HepG2 (cell line): ENCODE data around the gene TRIO. TPM values are rescaled to one million over a fixed set of nuclear protein-coding genes. Genes with fewer than 3 reads are reported as not detected.

Source experiments
- ATAC-seq: fragments of 200-7000 bp; cut with Tn5 transposase; 3 replicates; pipeline ENCODE4 v1.9.1; 2020; ENCODE audit warnings: mild to moderate bottlenecking, moderate library complexity
- BruUV-seq: library from RNA; stranded (reverse); fragments of 400-500 nt; replicated peaks from 2 replicates; lab custom pipeline; 2021; lab: Mats Ljungman, UMichigan
- CTCF ChIA-PET: fragments of 300-600 bp; formaldehyde crosslinking; extraction: SDS; loops from one replicate; lab custom pipeline; 2021; ENCODE audit warnings: low total read pairs, inconsistent platforms, low intra/inter-chr PET ratio; lab: Yijun Ruan, JAX
- POLR2A ChIA-PET: fragments of 350-600 bp; sonication (Branson Sonifier 250); formaldehyde crosslinking; loops from one replicate; lab custom pipeline; 2020; ENCODE audit warnings: antibody characterized with exemption, inconsistent platforms; lab: Yijun Ruan, JAX
- DNase-seq: peaks from one replicate; pipeline ENCODE4 v3.0.0-alpha.2; 2015; ENCODE audit warnings: low spot score
- FAIRE-seq: peaks from 3 replicates; lab custom pipeline; 2011; peaks lifted over from hg19 to GRCh38; lab: Jason Lieb, UNC
- H2AFZ ChIP-seq: one replicate; pipeline ENCODE4 v1.6.1; 2011; ENCODE audit warnings: low read length, inconsistent platforms
- H3K27ac ChIP-seq: fragments of 300-600 bp; 3 replicates; pipeline ENCODE4 v1.8.0; 2011; ENCODE audit warnings: mixed run types, mild to moderate bottlenecking, mixed read lengths, low read length, inconsistent platforms; ENCODE audit not compliant: insufficient read depth; ENCODE audit errors: extremely low read length
- H3K27me3 ChIP-seq, 2 experiments: fragments of 200-600 bp in 1 of 2; 2 replicates in 1 of 2; 3 replicates in 1 of 2; pipeline versions ENCODE4 v1.6.0 to v1.8.0; 2011; ENCODE audit warnings: low read length in 2 of 2, mild to moderate bottlenecking in 2 of 2, moderate library complexity in 2 of 2, inconsistent platforms in 1 of 2; ENCODE audit not compliant: insufficient read depth in 2 of 2, control insufficient read depth in 1 of 2
- H3K36me3 ChIP-seq, 2 experiments: fragments of 200-600 bp in 1 of 2; replicated peaks in 1 of 2; 2 replicates in 1 of 2; 3 replicates in 1 of 2; pipeline versions ENCODE4 v1.5.1 to v1.8.0; 2011; ENCODE audit warnings: low read length in 2 of 2, inconsistent platforms in 1 of 2; ENCODE audit not compliant: insufficient read depth in 2 of 2, control insufficient read depth in 1 of 2
- H3K4me1 ChIP-seq: 2 replicates; pipeline ENCODE4 v1.5.1; 2012; ENCODE audit warnings: low read length, inconsistent platforms; ENCODE audit not compliant: insufficient read depth
- H3K4me2 ChIP-seq: 2 replicates; pipeline ENCODE4 v1.6.0; 2011; ENCODE audit warnings: low read depth, low read length, inconsistent platforms
- H3K4me3 ChIP-seq, 3 experiments: fragments of 200-600 bp in 1 of 3; sonication (generic), shearing (Covaris generic) in 1 of 3; replicated peaks in 1 of 3; 2 replicates each; pipeline ENCODE4 v1.5.1; 2011 to 2016; ENCODE audit warnings: low read length in 3 of 3, inconsistent platforms in 2 of 3, low read depth in 2 of 3, mild to moderate bottlenecking in 2 of 3, control low read depth in 1 of 3, mixed read lengths in 1 of 3; ENCODE audit not compliant: insufficient read depth in 1 of 3
- H3K79me2 ChIP-seq: one replicate; pipeline ENCODE4 v1.6.1; 2011; ENCODE audit warnings: low read length, inconsistent platforms; ENCODE audit not compliant: insufficient read depth
- H3K9ac ChIP-seq: 2 replicates; pipeline ENCODE4 v1.6.0; 2011; ENCODE audit warnings: mild to moderate bottlenecking, low read depth, low read length, inconsistent platforms; ENCODE audit not compliant: insufficient read depth
- H3K9me3 ChIP-seq: 2 replicates; pipeline ENCODE4 v1.5.1; 2012; ENCODE audit warnings: mild to moderate bottlenecking, low read length
- H4K20me1 ChIP-seq: 2 replicates; pipeline ENCODE4 v1.6.0; 2011; ENCODE audit warnings: inconsistent platforms, mild to moderate bottlenecking, low read length, moderate library complexity; ENCODE audit not compliant: insufficient read depth
- CREM ChIP-seq, 2 experiments: sonication (generic) in 1 of 2; formaldehyde crosslinking in 1 of 2; IDR thresholded peaks; 2 replicates each; pipeline versions ENCODE4 v1.4.0 to v1.6.1; 2016 to 2020; ENCODE audit warnings: antibody characterized with exemption in 1 of 2, mild to moderate bottlenecking in 1 of 2, missing genetic modification reagents in 1 of 2
- DNMT3B ChIP-seq: conservative IDR thresholded peaks from 2 replicates; pipeline ENCODE4 v1.6.1; 2016; ENCODE audit warnings: missing biosample characterization, control low read depth
- GZF1 ChIP-seq: sonication (generic); formaldehyde crosslinking; IDR thresholded peaks from 2 replicates; pipeline ENCODE4 v1.5.1; 2020; ENCODE audit warnings: mild to moderate bottlenecking, missing genetic modification reagents
- HMGA1 ChIP-seq: sonication (generic); formaldehyde crosslinking; conservative IDR thresholded peaks from 2 replicates; pipeline ENCODE4 v1.4.0; 2020; ENCODE audit warnings: missing genetic modification reagents
- JUND ChIP-seq: sonication (generic); formaldehyde crosslinking; IDR thresholded peaks from 2 replicates; pipeline ENCODE4 v1.8.0; 2022; ENCODE audit warnings: mild to moderate bottlenecking, missing genetic modification reagents
- KDM5B ChIP-seq: sonication (generic); formaldehyde crosslinking; IDR thresholded peaks from 2 replicates; pipeline ENCODE4 v1.4.0; 2020; ENCODE audit warnings: missing genetic modification reagents, mild to moderate bottlenecking, borderline replicate concordance
- PHF8 ChIP-seq: sonication (generic); formaldehyde crosslinking; IDR thresholded peaks from 2 replicates; pipeline ENCODE4 v1.5.0; 2020; ENCODE audit warnings: missing genetic modification reagents
- POLR2G ChIP-seq: fragments of 200-400 bp; formaldehyde crosslinking; IDR thresholded peaks from 2 replicates; pipeline ENCODE4 v1.6.1; 2018; ENCODE audit warnings: mild to moderate bottlenecking, low read depth, low read length, moderate library complexity
- RXRB ChIP-seq: IDR thresholded peaks from 2 replicates; pipeline ENCODE4 v1.6.1; 2016; ENCODE audit warnings: borderline replicate concordance, missing genetic modification reagents, missing compliant biosample characterization
- SIX4 ChIP-seq: sonication (generic); formaldehyde crosslinking; IDR thresholded peaks from 2 replicates; pipeline ENCODE4 v1.4.0; 2020; ENCODE audit warnings: missing genetic modification reagents
- SP1 ChIP-seq, 2 experiments: fragments of 450-650 bp in 1 of 2; sonication (generic) in 1 of 2; formaldehyde crosslinking in 1 of 2; IDR thresholded peaks; 2 replicates each; pipeline versions ENCODE4 v1.4.0 to v1.6.1; 2016 to 2020; ENCODE audit warnings: missing genetic modification reagents in 1 of 2
- SRSF1 ChIP-seq: fragments of 200-400 bp; formaldehyde crosslinking; optimal IDR thresholded peaks from 2 replicates; pipeline ENCODE3; 2017; ENCODE audit warnings: mild to moderate bottlenecking, low read depth, low read length, moderate library complexity
- ZBTB7A ChIP-seq: sonication (generic); formaldehyde crosslinking; IDR thresholded peaks from 2 replicates; pipeline ENCODE4 v1.8.0; 2022; ENCODE audit warnings: mild to moderate bottlenecking, missing genetic modification reagents
- ZMYM4 ChIP-seq: sonication (generic); formaldehyde crosslinking; IDR thresholded peaks from 2 replicates; pipeline ENCODE4 v1.8.1; 2023; ENCODE audit warnings: mild to moderate bottlenecking, missing genetic modification reagents
- ZNF343 ChIP-seq: sonication (generic); formaldehyde crosslinking; IDR thresholded peaks from 2 replicates; pipeline ENCODE4 v1.4.0; 2020; ENCODE audit warnings: mild to moderate bottlenecking, missing genetic modification reagents
- ZNF781 ChIP-seq: sonication (generic); formaldehyde crosslinking; IDR thresholded peaks from 2 replicates; pipeline ENCODE4 v1.5.1; 2020; ENCODE audit warnings: borderline replicate concordance, mild to moderate bottlenecking, missing genetic modification reagents; ENCODE audit errors: not compliant biosample characterization
- WGBS: methylation state at CpG from one replicate; pipeline ENCODE4 v1.1.6; 2017; ENCODE audit warnings: low lambda C conversion rate; 5-methylcytosine and 5-hydroxymethylcytosine counted together
- in situ Hi-C: cut with HindIII; loops from 2 replicates; pipeline ENCODE4 v1.10.0; 2017; ENCODE audit warnings: low pct_unique_long_range_greater_than_20kb; ENCODE audit not compliant: extremely low pct_ligation_motif_present
- intact Hi-C: fragments of 100-400 bp; cut with micrococcal nuclease; formaldehyde crosslinking; loops from one replicate; pipeline ENCODE4 v1.10.0; 2022; ENCODE audit not compliant: unreplicated experiment
- polyA plus RNA-seq, 8 experiments: library from polyadenylated mRNA; depleted of rRNA in 3 of 8; stranded (reverse) in 7 of 8; unstranded in 1 of 8; fragments of >200 nt; fragmentation: Illumina TruSeq in 4 of 8; extraction: Trizol in 4 of 8; gene quantifications; 2 replicates each; pipeline versions ENCODE4 v1.2.1 to v1.2.3, GENCODE V29; 2011 to 2016; ENCODE audit warnings: low read depth in 4 of 8, missing spikeins in 1 of 8, mixed read lengths in 1 of 8; ENCODE audit not compliant: insufficient read depth in 1 of 8
- total RNA-seq, 5 experiments: library from RNA; depleted of rRNA; stranded (reverse); fragments of >200 nt; fragmentation: Illumina TruSeq; extraction: Trizol; gene quantifications; 2 replicates each; pipeline ENCODE4 v1.2.3, GENCODE V29; 2016; ENCODE audit warnings: low read depth in 1 of 5
- TF ChIP-seq, protein P1 (sequence below): sonication (generic); formaldehyde crosslinking; IDR thresholded peaks from 2 replicates; pipeline ENCODE4 v1.4.0; 2020; ENCODE audit warnings: mild to moderate bottlenecking, missing genetic modification reagents

Gene TRIO
- total and polyA plus RNA-seq, 2 of the 13 experiments (the other 11 are each of a cell fraction or from before 2014, with no cell fraction given): 45.2 to 45.9 TPM

DNA sequence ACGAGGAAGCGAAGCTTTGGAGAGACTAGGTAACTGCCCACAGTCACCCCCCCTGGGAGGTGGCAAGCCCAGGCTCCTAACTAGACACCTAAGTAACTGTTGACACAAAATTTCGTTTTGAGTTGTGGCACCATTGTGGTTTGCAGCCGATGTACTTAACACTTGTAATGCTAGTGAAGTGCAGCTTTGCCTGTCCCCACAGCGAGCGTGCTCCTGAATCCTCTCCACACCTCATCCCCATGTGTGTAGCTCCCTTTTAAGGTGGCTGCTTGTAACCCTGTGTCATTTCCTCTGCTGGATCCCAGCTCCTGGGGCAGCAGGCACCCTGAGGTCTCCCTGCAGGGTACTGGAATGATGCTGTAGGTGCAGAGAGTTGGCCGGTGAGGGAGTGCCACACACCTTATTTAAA lies 114.9 kb downstream of the TRIO start:
- Histone ChIP-seq H3K27me3 (no peaks in the 10 kb centered on the region), H3K27ac (no peak overlapping the region), H3K9ac (no peak overlapping the region), H3K4me1 (peaks cover 34% of the 10 kb centered on the region), H3K4me2 (no peak overlapping the region), H2AFZ (no peak overlapping the region), H3K4me3 (no peak overlapping the region), H3K9me3 (no peaks in the 10 kb centered on the region), H3K36me3 (no peaks in the 10 kb centered on the region), H4K20me1 (peaks cover 12% of the 10 kb centered on the region; the same call in 1 of the 2 replicates), H3K79me2 (peaks cover 81% of the 10 kb centered on the region)
- in situ Hi-C loops (no loop called here), intact Hi-C loops (no loop called here)
- 99% methylated on average over 6 of the region's 7 CpGs for WGBS
- POLR2A ChIA-PET: no interaction called here
- TF ChIP-seq JUND (CRISPR knock-in tag): no peak
- no peak for TF ChIP-seq DNMT3B
- TF ChIP-seq ZNF343 (CRISPR knock-in tag): no peak
- no peak for TF ChIP-seq PHF8 (CRISPR knock-in tag)
- TF ChIP-seq ZMYM4 (CRISPR knock-in tag): no peak
- TF ChIP-seq RXRB: no peak
- no peak for TF ChIP-seq KDM5B (CRISPR knock-in tag)
- FAIRE-seq: no peak
- BruUV-seq: no TSS peak
- ATAC-seq: no peak
- no peak for DNase-seq
- CTCF ChIA-PET: no interaction called here

DNA sequence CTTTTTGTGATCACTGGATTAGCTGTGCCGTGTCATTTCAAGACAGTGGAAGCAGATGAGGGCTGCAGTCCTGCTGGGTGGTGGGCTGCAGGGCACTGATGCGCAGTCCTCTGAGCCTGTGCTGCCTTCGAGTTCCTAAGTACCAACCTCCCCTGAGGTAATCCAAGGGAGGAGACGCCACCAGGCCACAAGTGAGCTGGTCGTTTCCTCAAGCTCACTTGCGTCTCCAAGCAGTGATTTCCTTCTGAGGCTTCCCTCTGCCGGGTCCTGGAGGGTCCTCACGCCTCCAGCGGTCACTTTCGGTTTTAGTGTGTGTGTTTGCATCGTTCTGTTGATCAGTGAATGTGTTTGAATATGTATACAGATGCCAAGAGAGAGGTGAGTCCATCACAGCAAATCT lies 115.7 kb downstream of the TRIO start:
- ChIA-PET CTCF (no interaction called here), POLR2A (no interaction called here)
- Histone ChIP-seq H3K27ac (no peak overlapping the region), H3K9me3 (no peaks in the 10 kb centered on the region), H3K79me2 (peaks cover 81% of the 10 kb centered on the region), H4K20me1 (peaks cover 13% of the 10 kb centered on the region; the same call in 1 of the 2 replicates), H3K4me1 (peaks cover 43% of the 10 kb centered on the region), H2AFZ (no peak overlapping the region), H3K27me3 (no peaks in the 10 kb centered on the region), H3K36me3 (no peaks in the 10 kb centered on the region), H3K9ac (no peak overlapping the region), H3K4me2 (no peak overlapping the region), H3K4me3 (no peak overlapping the region)
- WGBS: 98% methylated on average over 9 of the region's 11 CpGs
- intact Hi-C loops: no loop called here
- FAIRE-seq (no peak), DNase-seq (no peak), ATAC-seq (no peak)
- no TSS peak for BruUV-seq
- in situ Hi-C loops: no loop called here
- TF ChIP-seq SIX4 (CRISPR knock-in tag) (no peak), CREM (IDR thresholded peaks at IDR 0.05) (no peak), CREM (CRISPR knock-in tag; IDR thresholded peaks at IDR 0.05) (no peak), GZF1 (CRISPR knock-in tag) (no peak), SP1 (IDR thresholded peaks at IDR 0.05) (no peak), SP1 (CRISPR knock-in tag; IDR thresholded peaks at IDR 0.05) (no peak), HMGA1 (CRISPR knock-in tag) (no peak), POLR2G (no peak), SRSF1 (no peak), ZNF781 (CRISPR knock-in tag) (no peak), ZBTB7A (CRISPR knock-in tag) (no peak)
- TF ChIP-seq, protein P1, sequence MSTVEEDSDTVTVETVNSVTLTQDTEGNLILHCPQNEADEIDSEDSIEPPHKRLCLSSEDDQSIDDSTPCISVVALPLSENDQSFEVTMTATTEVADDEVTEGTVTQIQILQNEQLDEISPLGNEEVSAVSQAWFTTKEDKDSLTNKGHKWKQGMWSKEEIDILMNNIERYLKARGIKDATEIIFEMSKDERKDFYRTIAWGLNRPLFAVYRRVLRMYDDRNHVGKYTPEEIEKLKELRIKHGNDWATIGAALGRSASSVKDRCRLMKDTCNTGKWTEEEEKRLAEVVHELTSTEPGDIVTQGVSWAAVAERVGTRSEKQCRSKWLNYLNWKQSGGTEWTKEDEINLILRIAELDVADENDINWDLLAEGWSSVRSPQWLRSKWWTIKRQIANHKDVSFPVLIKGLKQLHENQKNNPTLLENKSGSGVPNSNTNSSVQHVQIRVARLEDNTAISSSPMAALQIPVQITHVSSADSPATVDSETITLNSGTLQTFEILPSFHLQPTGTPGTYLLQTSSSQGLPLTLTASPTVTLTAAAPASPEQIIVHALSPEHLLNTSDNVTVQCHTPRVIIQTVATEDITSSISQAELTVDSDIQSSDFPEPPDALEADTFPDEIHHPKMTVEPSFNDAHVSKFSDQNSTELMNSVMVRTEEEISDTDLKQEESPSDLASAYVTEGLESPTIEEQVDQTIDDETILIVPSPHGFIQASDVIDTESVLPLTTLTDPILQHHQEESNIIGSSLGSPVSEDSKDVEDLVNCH (CRISPR knock-in tag): no peak
